HUES6 (cell line): ENCODE data around the gene TMEM88.

ENCODE experiments used
- H3K27ac ChIP-seq: 2 replicates; pipeline ENCODE4 v1.7.0; 2013; ENCODE audit warnings: low read depth, mild to moderate bottlenecking, low read length, inconsistent platforms
- H3K27me3 ChIP-seq: 2 replicates; pipeline ENCODE4 v1.6.1; 2013; ENCODE audit warnings: low read length; ENCODE audit not compliant: control insufficient read depth, insufficient read depth
- H3K36me3 ChIP-seq: 2 replicates; pipeline ENCODE4 v1.6.1; 2013; ENCODE audit warnings: low read length; ENCODE audit not compliant: control insufficient read depth, insufficient read depth
- H3K4me1 ChIP-seq: 2 replicates; pipeline ENCODE4 v1.6.1; 2013; ENCODE audit warnings: low read length; ENCODE audit not compliant: control insufficient read depth, insufficient read depth
- H3K4me3 ChIP-seq: 2 replicates; pipeline ENCODE4 v1.5.1; 2013; ENCODE audit warnings: low read depth, low read length
- H3K9ac ChIP-seq: one replicate; pipeline ENCODE4 v1.6.1; 2013; ENCODE audit warnings: mild to moderate bottlenecking, low read length
- H3K9me3 ChIP-seq: 2 replicates; pipeline ENCODE4 v1.6.1; 2013; ENCODE audit warnings: low read depth, low read length; ENCODE audit not compliant: control insufficient read depth, insufficient read depth

TMEM88 gene

DNA sequence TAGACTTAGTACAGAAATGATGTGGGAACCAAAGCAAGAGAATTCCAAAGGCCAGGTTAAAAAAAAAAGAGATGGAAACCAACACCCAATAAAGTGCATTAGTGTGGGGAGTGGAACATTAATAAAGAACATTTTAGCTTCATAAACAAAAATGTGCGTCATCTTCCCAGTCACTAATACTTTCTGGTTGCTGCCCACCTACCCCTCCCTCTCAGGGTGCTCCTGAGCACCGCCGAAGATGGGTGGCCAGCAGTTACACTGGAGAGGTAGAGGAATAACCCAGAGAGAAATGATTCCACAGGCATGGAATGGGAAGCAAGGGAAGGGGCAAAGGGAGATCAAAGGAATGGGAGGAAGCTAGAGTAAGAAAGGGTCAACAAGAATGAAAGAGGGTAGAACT, 27.8 kb downstream of the TMEM88 start:
- peaks cover 29% of the 10 kb centered on the region for H3K36me3 ChIP-seq
- peaks cover 12% of the 10 kb centered on the region; the same call in 1 of the 2 replicates for H3K27me3 ChIP-seq
- peaks cover 14% of the 10 kb centered on the region for H3K4me1 ChIP-seq
- no peak overlapping the region for H3K4me3 ChIP-seq
- H3K9me3 ChIP-seq = no peaks in the 10 kb centered on the region
- no peak overlapping the region for H3K9ac ChIP-seq
- H3K27ac ChIP-seq = no peak overlapping the region

DNA sequence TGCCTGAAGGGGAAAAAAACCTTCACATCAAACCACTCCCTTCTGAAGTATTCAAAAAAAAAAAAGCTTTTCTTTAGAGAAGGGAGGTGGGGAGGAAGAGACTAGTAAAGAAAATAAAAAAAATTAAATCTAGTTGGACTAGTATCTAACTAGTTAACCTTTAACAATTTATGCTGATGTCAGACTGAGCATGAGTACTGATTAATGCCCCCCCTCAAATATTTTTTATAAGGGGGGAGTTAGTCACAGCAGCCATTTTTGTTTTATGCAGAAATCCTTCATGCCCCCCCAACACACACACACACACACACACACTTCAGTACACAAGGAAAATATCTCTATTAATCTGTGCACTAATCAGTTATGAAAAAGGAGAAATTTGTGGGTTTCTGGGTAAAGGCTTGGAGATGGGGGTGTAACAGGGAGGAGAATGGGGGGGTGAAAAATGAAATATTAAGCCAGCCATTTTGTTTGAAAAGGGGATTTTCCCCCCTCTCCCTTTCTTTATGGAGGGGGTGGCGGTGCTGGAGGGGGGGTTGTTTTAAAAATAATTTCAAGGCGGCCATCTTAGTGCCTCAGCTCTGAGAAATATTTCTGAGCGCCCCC, 29.0 kb downstream of the TMEM88 start:
- H3K9ac ChIP-seq = no peak overlapping the region
- H3K9me3 ChIP-seq = no peaks in the 10 kb centered on the region
- peak overlapping the region; percentile 36 for H3K4me3 ChIP-seq
- peaks cover 12% of the 10 kb centered on the region; the same call in 1 of the 2 replicates for H3K27me3 ChIP-seq
- peaks cover 26% of the 10 kb centered on the region for H3K4me1 ChIP-seq
- peaks cover 29% of the 10 kb centered on the region for H3K36me3 ChIP-seq
- no peak overlapping the region for H3K27ac ChIP-seq

DNA sequence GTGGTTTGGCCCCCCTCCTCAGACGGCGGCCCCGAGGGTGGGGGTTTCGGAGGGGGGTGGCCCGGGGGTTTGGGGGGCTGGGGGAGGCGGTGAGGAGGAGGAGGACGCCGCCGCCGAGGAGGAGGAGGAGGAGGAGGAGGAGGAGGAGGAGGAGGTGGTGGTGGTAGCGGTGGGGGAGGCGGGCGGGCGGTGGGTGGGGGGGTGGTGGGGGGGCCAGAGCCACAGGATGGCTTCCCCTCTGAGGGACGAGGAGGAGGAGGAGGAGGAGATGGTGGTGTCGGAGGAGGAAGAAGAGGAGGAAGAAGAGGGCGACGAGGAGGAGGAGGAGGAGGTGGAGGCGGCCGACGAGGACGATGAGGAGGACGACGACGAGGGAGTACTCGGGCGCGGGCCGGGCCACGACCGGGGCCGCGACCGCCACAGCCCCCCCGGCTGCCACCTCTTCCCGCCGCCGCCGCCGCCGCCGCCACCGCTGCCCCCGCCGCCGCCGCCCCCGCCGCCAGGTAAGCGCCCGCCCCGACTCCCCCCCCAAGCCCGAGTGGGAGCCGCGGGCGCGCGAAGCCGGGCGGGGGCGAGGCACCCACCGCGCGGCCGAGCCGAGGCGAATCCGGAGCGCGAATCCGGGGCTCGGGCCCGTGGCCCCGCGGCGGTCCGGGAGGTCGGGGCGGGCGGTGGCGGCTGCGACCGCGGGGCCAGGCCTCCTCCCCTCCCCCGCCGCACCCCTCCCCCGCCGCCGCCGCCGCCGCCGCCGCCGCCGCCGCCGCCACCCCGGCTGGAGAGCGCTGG, 29.9 kb downstream of the TMEM88 start:
- H3K9ac ChIP-seq = peak overlapping the region; percentile 83
- peaks cover 33% of the 10 kb centered on the region for H3K4me1 ChIP-seq
- H3K27ac ChIP-seq = no peak overlapping the region
- H3K4me3 ChIP-seq = peak overlapping the region; percentile 85
- peaks cover 22% of the 10 kb centered on the region for H3K36me3 ChIP-seq
- peaks cover 12% of the 10 kb centered on the region; the same call in 1 of the 2 replicates for H3K27me3 ChIP-seq
- H3K9me3 ChIP-seq = no peaks in the 10 kb centered on the region

DNA sequence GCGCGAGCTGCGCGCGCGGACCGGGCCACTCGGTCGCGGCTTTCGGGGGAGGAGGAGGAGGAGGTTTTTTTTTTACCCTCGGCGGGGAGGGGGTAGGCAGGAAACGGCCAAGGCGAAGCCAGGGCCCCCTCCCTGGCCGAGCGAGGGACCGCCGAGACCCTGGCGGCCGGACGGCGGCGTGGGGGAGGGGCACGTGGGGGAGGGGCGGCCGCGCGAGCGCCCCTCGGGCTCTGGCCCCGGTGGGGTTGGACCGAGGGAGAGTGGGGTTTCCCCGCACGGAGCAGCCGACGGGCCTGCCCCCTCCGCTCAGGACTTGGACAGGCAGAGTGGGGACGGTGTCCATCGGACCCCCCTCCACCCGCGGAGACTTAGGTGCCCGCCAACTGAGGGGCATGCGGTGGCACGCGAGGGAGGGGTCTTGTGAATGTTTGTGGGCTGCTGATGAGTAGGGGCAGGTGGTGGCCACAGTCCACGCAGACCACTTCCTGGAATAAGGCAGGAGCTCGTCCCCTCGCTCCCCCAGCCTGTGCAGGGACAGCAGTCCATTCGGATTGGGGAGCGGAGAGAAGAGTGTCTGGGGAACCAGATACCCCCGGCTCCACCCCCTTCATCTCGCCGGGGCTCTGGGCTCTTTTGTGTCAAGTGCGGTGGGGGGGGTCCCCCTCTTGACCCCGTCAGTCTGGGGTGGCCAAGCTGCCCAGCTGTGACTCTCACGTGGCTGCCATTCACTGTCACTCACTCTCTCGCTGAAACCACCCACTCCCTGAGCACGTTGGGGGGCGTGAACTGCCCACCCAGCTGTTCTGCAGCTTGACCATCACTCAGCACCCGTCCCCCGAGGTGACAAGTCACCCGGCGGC, 30.7 kb downstream of the TMEM88 start:
- Histone ChIP-seq H3K36me3 (peaks cover 17% of the 10 kb centered on the region), H3K4me3 (peak overlapping the region; percentile 85), H3K9ac (peak overlapping the region; percentile 83), H3K27me3 (peaks cover 12% of the 10 kb centered on the region; the same call in 1 of the 2 replicates), H3K27ac (no peak overlapping the region), H3K9me3 (no peaks in the 10 kb centered on the region), H3K4me1 (peaks cover 33% of the 10 kb centered on the region)

DNA sequence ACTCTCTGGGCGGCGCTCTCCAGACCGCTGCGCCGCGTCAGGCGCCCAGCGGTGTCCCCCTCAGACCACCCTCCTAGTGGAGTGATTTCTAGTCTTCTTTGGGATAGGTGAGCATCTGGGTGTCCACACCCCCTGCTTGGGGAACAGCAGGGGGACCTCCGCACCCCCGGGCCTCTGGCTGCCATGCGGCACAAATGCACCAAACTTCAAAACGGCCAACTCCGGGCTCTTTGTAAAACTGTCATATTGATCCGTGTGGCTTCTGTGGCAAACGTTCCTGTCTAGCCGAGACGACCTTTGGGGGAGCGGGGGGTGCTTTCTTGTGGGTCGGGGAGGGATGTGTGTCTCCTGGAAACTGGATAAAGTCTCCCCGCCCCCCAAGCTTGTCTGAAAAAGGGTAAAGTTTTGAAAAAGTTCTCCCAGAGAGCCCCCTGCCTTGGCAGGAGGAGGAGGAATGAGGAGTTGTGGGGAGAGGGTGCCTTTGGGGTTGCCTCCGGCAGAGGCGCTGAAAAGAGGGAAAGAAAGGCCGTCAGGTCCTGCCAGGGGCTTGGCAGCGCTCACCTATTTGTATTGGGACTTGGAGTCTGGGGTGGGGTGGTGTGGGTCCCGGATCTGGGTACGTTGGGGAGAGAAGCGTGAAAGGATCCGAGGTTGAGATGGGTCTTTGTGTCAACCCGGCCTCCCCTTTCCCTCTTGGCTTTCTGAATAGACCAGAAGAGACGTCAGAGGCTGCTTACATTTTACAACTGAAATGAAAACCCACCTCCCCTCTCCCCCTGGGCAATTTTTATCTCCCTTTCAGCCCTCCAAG, 31.6 kb downstream of the TMEM88 start:
- Histone ChIP-seq H3K9ac (peak overlapping the region; percentile 83), H3K36me3 (peaks cover 12% of the 10 kb centered on the region), H3K27ac (no peak overlapping the region), H3K27me3 (peaks cover 12% of the 10 kb centered on the region; the same call in 1 of the 2 replicates), H3K9me3 (no peaks in the 10 kb centered on the region), H3K4me1 (peaks cover 33% of the 10 kb centered on the region), H3K4me3 (peak overlapping the region; percentile 85)

DNA sequence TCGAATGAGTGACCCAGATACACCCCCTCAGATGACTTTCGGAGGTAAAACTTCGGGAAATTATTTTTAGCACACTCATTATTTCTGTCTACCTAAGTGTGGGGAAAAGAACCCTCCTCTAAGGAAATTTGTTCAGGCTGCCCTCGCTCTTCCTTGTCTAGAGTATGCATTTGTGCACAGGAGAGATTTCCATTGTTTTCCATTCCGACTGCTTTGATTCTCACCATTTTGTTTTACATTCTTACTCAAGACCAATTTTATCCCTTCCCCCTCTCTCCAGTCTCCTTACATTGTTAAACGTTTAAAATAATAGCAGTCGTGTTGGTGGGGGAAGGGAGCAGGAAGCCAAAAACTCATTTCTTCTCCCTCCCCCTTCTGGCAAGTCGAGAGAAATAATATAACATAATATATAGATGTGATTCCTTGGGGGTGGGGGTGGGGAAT, 32.2 kb downstream of the TMEM88 start:
- Histone ChIP-seq H3K9ac (peak overlapping the region; percentile 12), H3K27ac (no peak overlapping the region), H3K9me3 (no peaks in the 10 kb centered on the region), H3K36me3 (peaks cover 6% of the 10 kb centered on the region), H3K4me3 (peak overlapping the region; percentile 85), H3K27me3 (peaks cover 12% of the 10 kb centered on the region; the same call in 1 of the 2 replicates), H3K4me1 (peaks cover 33% of the 10 kb centered on the region)

DNA sequence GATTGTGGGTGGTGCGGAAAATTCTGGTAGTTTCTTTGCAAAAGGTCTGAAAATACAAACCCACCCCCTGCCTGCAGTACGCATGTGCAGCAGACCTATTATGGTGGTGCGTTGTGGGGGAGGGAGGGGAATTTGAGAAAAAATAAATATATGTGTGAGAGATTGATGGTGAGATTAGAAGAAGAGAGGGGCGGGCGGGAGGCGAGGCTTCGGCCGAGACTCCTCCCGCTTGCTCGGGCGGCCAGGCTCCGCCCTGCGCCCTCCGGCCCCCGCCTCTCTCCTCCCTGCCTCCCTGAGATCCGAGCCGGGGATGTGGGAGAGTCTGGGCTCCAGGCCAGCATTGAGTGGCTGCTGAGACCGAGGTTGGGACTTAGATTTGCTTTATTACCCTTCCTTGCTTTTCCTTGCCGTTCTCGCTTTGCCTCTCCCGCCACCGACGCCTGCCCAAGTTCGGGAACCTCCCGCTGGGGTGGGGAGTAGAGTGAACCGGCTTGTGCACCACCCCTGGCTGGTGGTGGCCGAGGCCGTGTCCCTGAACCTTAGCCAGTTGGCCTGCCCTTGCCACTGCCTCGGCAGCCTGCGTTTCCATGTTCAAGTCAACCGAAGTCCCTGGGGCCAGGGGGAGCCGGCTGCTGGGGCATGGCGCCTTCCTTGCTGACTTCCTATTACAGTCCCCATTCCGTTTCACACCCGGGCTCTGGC, 32.8 kb downstream of the TMEM88 start:
- Histone ChIP-seq H3K27me3 (peaks cover 12% of the 10 kb centered on the region; the same call in 1 of the 2 replicates), H3K27ac (peak overlapping the region; percentile 50; the same call in 1 of the 2 replicates), H3K36me3 (peaks cover 4% of the 10 kb centered on the region; the same call in 1 of the 2 replicates), H3K9ac (peak overlapping the region; percentile 67), H3K9me3 (no peaks in the 10 kb centered on the region), H3K4me3 (peak overlapping the region; percentile 85), H3K4me1 (peaks cover 33% of the 10 kb centered on the region)

DNA sequence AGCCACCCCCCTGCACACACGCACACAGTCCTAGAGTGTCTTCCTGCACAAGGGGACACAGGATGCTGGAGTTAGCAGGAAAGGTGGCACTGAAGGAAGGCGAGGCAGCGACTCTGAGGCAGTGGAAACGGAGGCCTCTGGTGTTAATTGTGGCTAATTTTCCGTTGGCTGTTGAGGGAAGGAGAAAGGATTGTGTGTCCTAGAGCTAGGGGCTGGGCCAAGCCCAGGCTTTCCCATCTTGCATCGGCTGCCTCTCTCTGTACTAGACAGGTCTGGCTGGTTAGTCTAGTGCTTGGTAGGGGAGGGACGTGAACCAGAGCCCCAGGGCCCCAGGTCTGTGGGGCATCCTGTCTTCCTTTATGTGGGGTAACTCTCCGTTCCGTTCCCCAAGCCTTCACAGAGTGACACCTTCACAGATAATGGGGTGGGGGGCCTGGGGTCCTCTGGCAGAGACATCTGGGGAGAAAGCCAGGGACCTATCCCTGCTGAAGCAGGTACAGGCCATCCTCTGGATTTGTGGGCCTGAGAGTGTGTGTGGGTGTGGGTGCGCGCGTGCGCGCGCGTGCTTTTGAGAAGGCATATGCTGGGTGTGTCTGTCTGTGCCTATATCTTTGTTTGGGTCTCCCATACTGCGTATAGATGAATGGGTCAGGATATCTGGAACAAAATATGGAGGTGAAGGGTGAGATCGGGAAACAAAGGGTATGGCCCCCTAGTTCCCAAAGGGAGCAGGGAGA, 33.5 kb downstream of the TMEM88 start, which contains the start of gene CHD3:
CHD3 (plus strand) TSS at position 606 of the 737 bp plus-strand sequence. CDS start 212 bp downstream, outside the sequence.
- Histone ChIP-seq H3K9me3 (no peaks in the 10 kb centered on the region), H3K4me3 (peak within 1 kb of the TSS; percentile 85), H3K27ac (peak within 1 kb of the TSS; percentile 50; the same call in 1 of the 2 replicates), H3K9ac (peak within 1 kb of the TSS; percentile 67), H3K36me3 (peaks cover 4% of the 10 kb centered on the region; the same call in 1 of the 2 replicates), H3K27me3 (peaks cover 12% of the 10 kb centered on the region; the same call in 1 of the 2 replicates), H3K4me1 (peaks cover 33% of the 10 kb centered on the region)

DNA sequence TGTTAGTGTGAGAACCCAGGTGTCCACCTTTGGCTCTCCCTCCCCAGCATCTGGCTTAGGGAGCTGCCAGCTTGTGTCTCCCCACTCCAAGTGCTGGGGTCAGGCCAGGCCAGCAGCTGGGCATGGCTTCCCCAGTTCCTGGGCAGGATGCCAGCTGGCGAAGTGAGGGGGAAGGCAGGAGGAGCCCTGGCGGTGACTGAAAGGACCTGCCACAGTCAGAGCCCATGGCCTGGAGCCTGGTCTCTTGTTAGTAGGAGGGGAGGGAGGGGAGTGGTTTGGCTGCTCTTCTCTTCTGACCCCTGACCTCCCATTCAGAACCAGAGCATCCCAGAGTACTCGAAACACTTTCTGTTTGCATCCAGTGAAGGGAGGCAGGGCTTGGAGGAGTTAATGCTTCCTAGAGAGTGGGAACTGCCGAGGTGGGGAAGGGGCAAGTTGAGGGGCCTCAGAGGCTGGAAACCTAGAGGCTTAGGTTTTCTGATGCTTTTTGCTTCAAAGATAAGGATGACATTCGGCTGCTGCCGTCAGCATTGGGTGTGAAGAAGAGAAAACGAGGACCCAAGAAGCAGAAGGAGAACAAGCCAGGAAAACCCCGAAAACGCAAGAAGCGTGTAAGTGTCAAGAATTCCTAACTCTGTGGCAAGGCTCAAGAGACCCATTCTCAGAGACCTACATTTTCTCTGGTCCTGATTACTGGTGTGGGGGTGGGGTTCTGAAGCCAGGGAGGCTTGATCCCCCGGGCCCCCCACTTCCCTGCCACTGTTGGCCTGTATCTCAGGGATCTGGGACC, 34.5 kb downstream of the TMEM88 start:
- H3K9me3 ChIP-seq = no peaks in the 10 kb centered on the region
- peaks cover 26% of the 10 kb centered on the region for H3K4me1 ChIP-seq
- H3K27me3 ChIP-seq = peaks cover 12% of the 10 kb centered on the region; the same call in 1 of the 2 replicates
- H3K4me3 ChIP-seq = peak overlapping the region; percentile 21; the same call in 1 of the 2 replicates
- no peak overlapping the region for H3K9ac ChIP-seq
- no peak overlapping the region for H3K27ac ChIP-seq
- H3K36me3 ChIP-seq = peaks cover 10% of the 10 kb centered on the region
